ENCODE results near the gene COMMD2. TPM values are rescaled to one million over a fixed set of nuclear protein-coding genes. Genes with fewer than 3 reads are reported as not detected.

Gene COMMD2
- total RNA-seq, 3 donors from 2014 or later, result 26.2 to 38.8 (median 26.4) TPM

DNA sequence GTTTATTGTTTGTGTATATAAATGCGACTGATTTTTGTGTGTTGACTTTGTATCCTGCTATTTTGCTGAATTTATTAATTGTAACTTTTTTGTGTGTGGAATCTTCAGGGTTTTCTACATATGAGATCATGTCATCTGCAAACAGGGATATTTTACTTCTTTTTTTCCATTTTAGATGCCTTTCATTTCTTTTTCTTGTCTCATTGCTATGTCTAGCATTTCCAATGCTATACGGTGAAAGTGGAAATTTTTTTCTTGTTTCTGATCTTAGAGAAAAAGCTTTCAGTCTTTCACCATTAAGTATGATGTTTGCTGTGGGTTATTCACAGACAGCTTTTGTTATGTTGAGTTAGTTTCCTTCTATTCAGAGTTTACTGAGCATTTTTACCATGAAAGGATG is 31.4 kb downstream of the COMMD2 start:
- H3K4me3 ChIP-seq, result no peak overlapping the region
- H3K27me3 ChIP-seq, result no peaks in the 10 kb centered on the region
- TF ChIP-seq, protein P1, sequence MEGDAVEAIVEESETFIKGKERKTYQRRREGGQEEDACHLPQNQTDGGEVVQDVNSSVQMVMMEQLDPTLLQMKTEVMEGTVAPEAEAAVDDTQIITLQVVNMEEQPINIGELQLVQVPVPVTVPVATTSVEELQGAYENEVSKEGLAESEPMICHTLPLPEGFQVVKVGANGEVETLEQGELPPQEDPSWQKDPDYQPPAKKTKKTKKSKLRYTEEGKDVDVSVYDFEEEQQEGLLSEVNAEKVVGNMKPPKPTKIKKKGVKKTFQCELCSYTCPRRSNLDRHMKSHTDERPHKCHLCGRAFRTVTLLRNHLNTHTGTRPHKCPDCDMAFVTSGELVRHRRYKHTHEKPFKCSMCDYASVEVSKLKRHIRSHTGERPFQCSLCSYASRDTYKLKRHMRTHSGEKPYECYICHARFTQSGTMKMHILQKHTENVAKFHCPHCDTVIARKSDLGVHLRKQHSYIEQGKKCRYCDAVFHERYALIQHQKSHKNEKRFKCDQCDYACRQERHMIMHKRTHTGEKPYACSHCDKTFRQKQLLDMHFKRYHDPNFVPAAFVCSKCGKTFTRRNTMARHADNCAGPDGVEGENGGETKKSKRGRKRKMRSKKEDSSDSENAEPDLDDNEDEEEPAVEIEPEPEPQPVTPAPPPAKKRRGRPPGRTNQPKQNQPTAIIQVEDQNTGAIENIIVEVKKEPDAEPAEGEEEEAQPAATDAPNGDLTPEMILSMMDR (IDR thresholded peaks at IDR 0.05), result no peak
- TF ChIP-seq POLR2A (IDR thresholded peaks at IDR 0.05) (no peak), POLR2AphosphoS5 (IDR thresholded peaks at IDR 0.05) (no peak)
- peaks cover 0 to 4% of the 10 kb centered on the region in 2 donors for H3K4me1 ChIP-seq
- no peak overlapping the region for H3K27ac ChIP-seq
- no peak for DNase-seq (ENCODE audit: low spot score in 2 of 2)
- H3K36me3 ChIP-seq, result no peaks in the 10 kb centered on the region
- H3K9me3 ChIP-seq, result peaks cover 0 to 6% of the 10 kb centered on the region in 2 donors
- intact Hi-C loops (cut with DNase I; ENCODE audit: low total_unique reads), result no loop called here

DNA sequence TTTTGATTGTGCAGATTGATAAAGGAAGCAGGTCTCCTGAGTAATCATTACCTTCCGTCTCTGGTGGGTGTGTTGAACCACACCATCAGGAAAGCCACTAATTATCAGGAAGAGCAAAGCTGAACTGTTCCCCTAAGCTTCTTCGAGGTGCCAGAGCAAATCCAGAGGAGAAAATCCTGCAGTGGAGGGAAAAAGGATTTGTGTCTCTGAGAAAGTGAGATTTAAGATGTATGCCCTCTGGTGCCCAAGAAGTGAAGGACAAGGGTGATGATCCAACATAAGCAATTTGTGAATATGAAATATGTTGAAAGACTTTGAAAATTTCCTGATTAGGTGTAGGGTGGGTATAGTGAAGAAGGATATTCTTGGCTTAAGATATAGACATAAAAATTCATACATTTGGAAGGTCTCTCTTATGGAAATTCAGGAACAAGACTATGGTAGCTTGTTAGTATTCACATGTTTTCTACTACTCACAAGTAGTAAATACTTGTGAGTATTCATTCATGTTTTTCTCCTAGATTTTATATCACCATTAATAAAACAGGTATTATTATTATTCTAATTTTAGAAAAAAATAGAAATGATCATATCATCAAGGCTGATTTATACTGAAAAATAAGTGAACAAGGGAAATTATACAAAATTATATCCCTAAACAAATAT is 34.8 kb downstream of the COMMD2 start:
- TF ChIP-seq POLR2A (IDR thresholded peaks at IDR 0.05) (no peak), POLR2AphosphoS5 (IDR thresholded peaks at IDR 0.05) (no peak)
- TF ChIP-seq, protein P1 (IDR thresholded peaks at IDR 0.05), result peak; percentile 65 to 88 (median 80)
- Histone ChIP-seq H3K27ac (no peak overlapping the region), H3K4me1 (peaks cover 0 to 4% of the 10 kb centered on the region in 2 donors), H3K36me3 (no peaks in the 10 kb centered on the region), H3K9me3 (peaks cover 0 to 6% of the 10 kb centered on the region in 2 donors), H3K4me3 (peak overlapping the region in 1 of 3 donors; percentile 31), H3K27me3 (no peaks in the 10 kb centered on the region)
- intact Hi-C loops (cut with DNase I; ENCODE audit: low total_unique reads), result no loop called here
- DNase-seq (ENCODE audit: low spot score in 2 of 2), result peak in 1 of 2 donors; percentile 51

DNA sequence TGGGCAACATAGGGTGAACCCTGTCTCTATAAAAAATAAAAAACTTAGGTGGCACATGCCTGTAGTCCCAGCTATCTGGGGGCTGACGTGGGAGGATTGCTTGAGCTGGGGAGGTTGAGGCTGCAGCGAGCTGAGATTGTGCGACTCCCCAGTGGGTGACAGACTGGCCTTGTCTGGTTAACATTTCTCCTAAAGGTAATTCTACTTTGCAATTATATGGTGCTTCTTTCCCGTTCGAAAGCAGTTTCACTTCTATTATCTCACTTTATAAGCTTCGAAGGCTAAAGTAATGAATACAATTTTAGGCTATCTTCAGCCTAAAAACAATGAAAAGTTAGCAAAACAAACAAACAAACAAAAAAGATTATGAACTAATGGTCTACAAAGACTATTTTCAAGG is 35.3 kb downstream of the COMMD2 start:
- Histone ChIP-seq H3K27ac (no peak overlapping the region), H3K4me1 (peaks cover 0 to 4% of the 10 kb centered on the region in 2 donors), H3K27me3 (no peaks in the 10 kb centered on the region), H3K9me3 (peaks cover 0 to 6% of the 10 kb centered on the region in 2 donors), H3K36me3 (no peaks in the 10 kb centered on the region), H3K4me3 (peak overlapping the region in 1 of 3 donors; percentile 31)
- intact Hi-C loops (cut with DNase I; ENCODE audit: low total_unique reads), result no loop called here
- TF ChIP-seq, protein P1 (IDR thresholded peaks at IDR 0.05), result no peak
- TF ChIP-seq POLR2A (IDR thresholded peaks at IDR 0.05), result no peak
- TF ChIP-seq POLR2AphosphoS5 (IDR thresholded peaks at IDR 0.05), result no peak
- DNase-seq (ENCODE audit: low spot score in 2 of 2), result no peak

DNA sequence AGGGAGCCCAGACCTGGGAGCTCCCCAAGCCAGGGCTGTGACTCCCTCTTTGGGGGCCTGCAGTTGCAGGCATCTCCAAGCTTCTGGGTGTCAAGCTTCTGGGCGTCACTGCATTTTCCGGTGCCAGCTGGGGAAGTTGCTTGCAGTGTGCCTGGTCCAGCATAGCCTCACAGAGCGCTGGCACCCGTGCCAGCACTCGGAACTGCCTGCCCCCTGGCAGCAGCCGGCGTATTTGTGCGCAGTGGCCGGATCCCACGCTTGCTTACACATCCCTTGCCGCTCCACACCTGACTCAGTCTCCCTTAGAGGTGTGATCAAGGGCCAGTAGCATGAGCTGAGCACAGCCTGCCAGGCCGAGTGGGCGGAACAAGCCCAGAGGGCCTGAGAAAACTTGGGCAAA is 37.0 kb downstream of the COMMD2 start:
- no peak for DNase-seq (ENCODE audit: low spot score in 2 of 2)
- intact Hi-C loops (cut with DNase I; ENCODE audit: low total_unique reads), result no loop called here

More for the DNA sequence above, 37.0 kb downstream of the COMMD2 start:
- no peaks in the 10 kb centered on the region for H3K27me3 ChIP-seq
- peaks cover 0 to 4% of the 10 kb centered on the region in 2 donors for H3K4me1 ChIP-seq
- no peaks in the 10 kb centered on the region for H3K36me3 ChIP-seq
- H3K9me3 ChIP-seq, result no peaks in the 10 kb centered on the region
- H3K27ac ChIP-seq, result no peak overlapping the region
- no peak for TF ChIP-seq POLR2AphosphoS5 (IDR thresholded peaks at IDR 0.05)
- TF ChIP-seq, protein P1 (IDR thresholded peaks at IDR 0.05), result no peak
- H3K4me3 ChIP-seq, result peak overlapping the region in 1 of 3 donors; percentile 29
